ENCODE data around the gene KAZN. TPM values are rescaled to one million over a fixed set of nuclear protein-coding genes. Genes with fewer than 3 reads are reported as not detected.

KAZN gene
- total and polyA plus RNA-seq, 2 experiments from 2014 or later = 7.9 to 15.6 TPM

- no peak overlapping the region for H2AFZ ChIP-seq
- H3K4me3 ChIP-seq = no peak overlapping the region
- H3K9me2 ChIP-seq (replicated peaks; ENCODE audit: insufficient read depth) = no peaks in the 10 kb centered on the region
- H3K9me3 ChIP-seq (ENCODE audit: low read depth) = peaks cover 4% of the 10 kb centered on the region
- no peak for TF ChIP-seq EZH2 (IDR thresholded peaks at IDR 0.05; ENCODE audit: borderline replicate concordance)
- TF ChIP-seq EZH2phosphoT487 (IDR thresholded peaks at IDR 0.05; ENCODE audit: low read depth, severe bottlenecking, unreplicated experiment) = no peak
- TF ChIP-seq CTCF (IDR thresholded peaks at IDR 0.05; ENCODE audit: poor library complexity) = no peak
- DNase-seq (ENCODE audit: low spot score) = no peak
- 68% methylated on average over 4 of the region's 4 CpGs for WGBS (ENCODE audit: low lambda C conversion rate, missing lambda C conversion rate)
- no peaks in the 10 kb centered on the region for H3K36me3 ChIP-seq (replicated peaks; ENCODE audit: insufficient read depth, low read depth)
- H3K4me1 ChIP-seq (ENCODE audit: insufficient read depth) = no peaks in the 10 kb centered on the region
- no peaks in the 10 kb centered on the region for H3K27me3 ChIP-seq
- H3K4me2 ChIP-seq = no peak overlapping the region
- no peaks in the 10 kb centered on the region for H4K20me1 ChIP-seq (ENCODE audit: insufficient read depth, poor library complexity, severe bottlenecking)
- no peaks in the 10 kb centered on the region for H3K79me2 ChIP-seq
- H3K27ac ChIP-seq = no peak overlapping the region
These were observed 248.2 kb downstream of the KAZN start for GRCh38 chr1:14846688-14847087.

DNA sequence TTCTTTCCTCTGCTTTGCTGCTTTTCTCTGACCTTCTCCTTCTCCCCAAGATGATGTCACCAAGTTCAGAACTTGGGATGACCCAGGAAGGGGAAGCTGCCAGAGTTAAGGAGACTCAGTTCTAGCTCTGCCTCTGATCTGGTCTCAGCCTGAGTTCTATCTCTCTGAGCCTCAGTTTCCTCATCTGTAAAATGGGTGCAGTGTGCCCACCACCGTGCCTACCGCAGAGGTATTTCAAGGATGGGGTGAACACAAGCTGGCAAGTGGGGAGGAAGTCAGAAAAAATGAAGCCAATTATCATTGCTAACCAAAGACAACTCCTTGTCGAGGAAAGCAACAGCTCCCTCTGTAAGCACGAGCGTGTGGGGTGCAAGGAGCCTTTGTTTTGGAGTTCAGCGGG lies 249.7 kb downstream of the KAZN start:
- no peaks in the 10 kb centered on the region for H3K4me1 ChIP-seq (ENCODE audit: insufficient read depth)
- no peak overlapping the region for H3K27ac ChIP-seq
- no peak overlapping the region for H3K4me2 ChIP-seq
- no peaks in the 10 kb centered on the region for H3K9me3 ChIP-seq (ENCODE audit: low read depth)
- 92% methylated on average over 6 of the region's 6 CpGs for WGBS (ENCODE audit: low lambda C conversion rate, missing lambda C conversion rate)
- H2AFZ ChIP-seq = no peak overlapping the region
- H3K36me3 ChIP-seq (replicated peaks; ENCODE audit: insufficient read depth, low read depth) = no peaks in the 10 kb centered on the region
- H4K20me1 ChIP-seq (ENCODE audit: insufficient read depth, poor library complexity, severe bottlenecking) = no peaks in the 10 kb centered on the region
- DNase-seq (ENCODE audit: low spot score) = no peak
- H3K79me2 ChIP-seq = no peaks in the 10 kb centered on the region
- H3K4me3 ChIP-seq = no peak overlapping the region
- no peaks in the 10 kb centered on the region for H3K27me3 ChIP-seq
- TF ChIP-seq EZH2phosphoT487 (IDR thresholded peaks at IDR 0.05; ENCODE audit: low read depth, severe bottlenecking, unreplicated experiment) (no peak), EZH2 (IDR thresholded peaks at IDR 0.05; ENCODE audit: borderline replicate concordance) (no peak), CTCF (IDR thresholded peaks at IDR 0.05; ENCODE audit: poor library complexity) (no peak)
- H3K9me2 ChIP-seq (replicated peaks; ENCODE audit: insufficient read depth) = no peaks in the 10 kb centered on the region

- H3K79me2 ChIP-seq = no peaks in the 10 kb centered on the region
- no peak overlapping the region for H3K4me2 ChIP-seq
- no peak overlapping the region for H2AFZ ChIP-seq
- H4K20me1 ChIP-seq (ENCODE audit: insufficient read depth, poor library complexity, severe bottlenecking) = no peaks in the 10 kb centered on the region
- H3K36me3 ChIP-seq (replicated peaks; ENCODE audit: insufficient read depth, low read depth) = no peaks in the 10 kb centered on the region
- WGBS (ENCODE audit: low lambda C conversion rate, missing lambda C conversion rate) = 84% methylated on average over 16 of the region's 17 CpGs
- no peak overlapping the region for H3K4me3 ChIP-seq
- no peaks in the 10 kb centered on the region for H3K9me2 ChIP-seq (replicated peaks; ENCODE audit: insufficient read depth)
- DNase-seq (ENCODE audit: low spot score) = no peak
- H3K9me3 ChIP-seq (ENCODE audit: low read depth) = no peaks in the 10 kb centered on the region
- no peaks in the 10 kb centered on the region for H3K4me1 ChIP-seq (ENCODE audit: insufficient read depth)
- H3K27me3 ChIP-seq = no peaks in the 10 kb centered on the region
- H3K27ac ChIP-seq = no peak overlapping the region
- TF ChIP-seq CTCF (IDR thresholded peaks at IDR 0.05; ENCODE audit: poor library complexity) (no peak), EZH2phosphoT487 (IDR thresholded peaks at IDR 0.05; ENCODE audit: low read depth, severe bottlenecking, unreplicated experiment) (no peak), EZH2 (IDR thresholded peaks at IDR 0.05; ENCODE audit: borderline replicate concordance) (no peak)
These were observed 250.1 kb downstream of the KAZN start for GRCh38 chr1:14848625-14849024.

GRCh38 chr1:14849038-14849437 lies 250.6 kb downstream of the KAZN start:
- H2AFZ ChIP-seq = no peak overlapping the region
- no peaks in the 10 kb centered on the region for H3K9me2 ChIP-seq (replicated peaks; ENCODE audit: insufficient read depth)
- no peaks in the 10 kb centered on the region for H4K20me1 ChIP-seq (ENCODE audit: insufficient read depth, poor library complexity, severe bottlenecking)
- no peaks in the 10 kb centered on the region for H3K36me3 ChIP-seq (replicated peaks; ENCODE audit: insufficient read depth, low read depth)
- H3K4me2 ChIP-seq = no peak overlapping the region
- no peaks in the 10 kb centered on the region for H3K27me3 ChIP-seq
- 77% methylated on average over 8 of the region's 8 CpGs for WGBS (ENCODE audit: low lambda C conversion rate, missing lambda C conversion rate)
- H3K4me1 ChIP-seq (ENCODE audit: insufficient read depth) = no peaks in the 10 kb centered on the region
- no peak for TF ChIP-seq CTCF (IDR thresholded peaks at IDR 0.05; ENCODE audit: poor library complexity)
- H3K79me2 ChIP-seq = no peaks in the 10 kb centered on the region
- H3K4me3 ChIP-seq = no peak overlapping the region
- no peak overlapping the region for H3K27ac ChIP-seq
- DNase-seq (ENCODE audit: low spot score) = no peak
- H3K9me3 ChIP-seq (ENCODE audit: low read depth) = no peaks in the 10 kb centered on the region
